Endodermal cell (in vitro differentiated cells): ENCODE data around the gene SNTB2. TPM values are rescaled to one million over a fixed set of nuclear protein-coding genes. Genes with fewer than 3 reads are reported as not detected.
"Not testable (repeated sequence)": the region's sequence is repeated elsewhere in the genome, so short reads cannot be mapped to it uniquely, and the experiment has no call there.

Experiments
- DNase-seq: peaks from one replicate; pipeline ENCODE4 v3.0.0-alpha.2; 2017
- H3K27ac ChIP-seq: 2 replicates; pipeline ENCODE4 v1.5.1; 2013; ENCODE audit warnings: mild to moderate bottlenecking, low read depth, low read length, moderate library complexity
- H3K27me3 ChIP-seq: 2 replicates; pipeline ENCODE4 v1.6.1; 2013; ENCODE audit warnings: mild to moderate bottlenecking, low read length, moderate library complexity; ENCODE audit not compliant: insufficient read depth, control insufficient read depth, poor library complexity, severe bottlenecking
- H3K36me3 ChIP-seq: 2 replicates; pipeline ENCODE4 v1.7.0; 2013; ENCODE audit warnings: mild to moderate bottlenecking, low read length, moderate library complexity; ENCODE audit not compliant: control insufficient read depth, insufficient read depth
- H3K4me1 ChIP-seq: one replicate; pipeline ENCODE4 v1.7.0; 2013; ENCODE audit warnings: low read length; ENCODE audit not compliant: control insufficient read depth, insufficient read depth
- H3K4me3 ChIP-seq: 2 replicates; pipeline ENCODE4 v1.5.1; 2013; ENCODE audit warnings: mild to moderate bottlenecking, low read length, moderate library complexity
- H3K9ac ChIP-seq: 2 replicates; pipeline ENCODE4 v1.6.1; 2013; ENCODE audit warnings: mild to moderate bottlenecking, low read length, moderate library complexity; ENCODE audit not compliant: poor library complexity, severe bottlenecking; ENCODE audit errors: extremely low read depth
- H3K9me3 ChIP-seq: 2 replicates; pipeline ENCODE4 v1.6.1; 2013; ENCODE audit warnings: mild to moderate bottlenecking, low read length, moderate library complexity; ENCODE audit not compliant: control insufficient read depth
- H3K27ac Mint-ChIP-seq: 2 replicates; pipeline ENCODE4 v1.8.0; 2020; ENCODE audit warnings: mixed read lengths
- H3K27me3 Mint-ChIP-seq: 2 replicates; pipeline ENCODE4 v1.8.0; 2021; ENCODE audit warnings: mild to moderate bottlenecking, mixed read lengths; ENCODE audit not compliant: insufficient read depth
- H3K36me3 Mint-ChIP-seq: 2 replicates; pipeline ENCODE4 v1.8.0; 2020; ENCODE audit warnings: low read depth, mixed read lengths
- H3K4me1 Mint-ChIP-seq: 2 replicates; pipeline ENCODE4 v1.8.0; 2020; ENCODE audit warnings: mixed read lengths
- H3K4me3 Mint-ChIP-seq: 2 replicates; pipeline ENCODE4 v1.8.0; 2020; ENCODE audit warnings: mild to moderate bottlenecking, moderate library complexity, mixed read lengths
- H3K9me3 Mint-ChIP-seq: 2 replicates; pipeline ENCODE4 v1.8.0; 2020; ENCODE audit warnings: mild to moderate bottlenecking, mixed read lengths
- CTCF ChIP-seq: fragments of 200-600 bp; sonication (generic); conservative IDR thresholded peaks from 2 replicates; pipeline ENCODE4 v1.5.0; 2021; ENCODE audit warnings: antibody characterized with exemption, mild to moderate bottlenecking
- WGBS, 2 experiments: methylation state at CpG; one replicate each; pipeline versions ENCODE4 v1.1.5 to v1.1.7; 2013; ENCODE audit warnings: missing lambda C conversion rate in 2 of 2, mixed read lengths in 1 of 2; ENCODE audit not compliant: insufficient coverage in 1 of 2, insufficient read length in 1 of 2; 5-methylcytosine and 5-hydroxymethylcytosine counted together
- total RNA-seq, 2 donors: library from RNA; stranded (reverse); fragmentation: NEBNext Ultra II Directional in 1 of 2; extraction: Animal tissue kit (Norgen Biotek cat#: 25700) in 1 of 2; gene quantifications; 2 replicates in 1 of 2; 3 replicates in 1 of 2; pipeline ENCODE4 v1.2.1, GENCODE V29; 2021

Gene SNTB2
- total RNA-seq, 2 donors from 2014 or later = 15.4 to 24.1 TPM

GRCh38 chr16:69145658-69146057 is 41.3 kb upstream of the SNTB2 start:
- TF ChIP-seq CTCF = no peak
- DNase-seq = no peak
- Histone ChIP-seq H3K9ac (no peak overlapping the region), H3K27ac (no peak overlapping the region), H3K9me3 (no peaks in the 10 kb centered on the region), H3K36me3 (peaks cover 63% of the 10 kb centered on the region), H3K4me1 (no peaks in the 10 kb centered on the region), H3K4me3 (no peak overlapping the region), H3K27me3 (no peaks in the 10 kb centered on the region)
- H3K4me3 Mint-ChIP-seq = no peak overlapping the region
- H3K27me3 Mint-ChIP-seq = no peaks in the 10 kb centered on the region
- peaks cover 60% of the 10 kb centered on the region for H3K36me3 Mint-ChIP-seq
- H3K4me1 Mint-ChIP-seq = no peaks in the 10 kb centered on the region
- WGBS, 2 experiments = 92 to 93% methylated on average over 2 to 4 of the region's 4 CpGs
- no peaks in the 10 kb centered on the region for H3K9me3 Mint-ChIP-seq
- H3K27ac Mint-ChIP-seq = no peak overlapping the region

GRCh38 chr16:69149621-69150020 is 37.3 kb upstream of the SNTB2 start:
- H3K36me3 ChIP-seq = peaks cover 63% of the 10 kb centered on the region
- H3K27ac Mint-ChIP-seq, H3K9me3 Mint-ChIP-seq, H3K9me3 ChIP-seq, H3K4me1 ChIP-seq, H3K27ac ChIP-seq, H3K27me3 ChIP-seq, H3K4me1 Mint-ChIP-seq, DNase-seq, H3K4me3 ChIP-seq, H3K27me3 Mint-ChIP-seq, H3K9ac ChIP-seq, H3K4me3 Mint-ChIP-seq: not testable (repeated sequence)
- 93 to 97% methylated on average over 9 of the region's 9 CpGs for WGBS, 2 experiments
- H3K36me3 Mint-ChIP-seq = peaks cover 55% of the 10 kb centered on the region

GRCh38 chr16:69150146-69150865 is 36.7 kb upstream of the SNTB2 start:
- H3K9me3 ChIP-seq = no peaks in the 10 kb centered on the region
- no peaks in the 10 kb centered on the region for H3K4me1 ChIP-seq
- peaks cover 62% of the 10 kb centered on the region for H3K36me3 ChIP-seq
- 75 to 78% methylated on average over 14 to 15 of the region's 16 CpGs for WGBS, 2 experiments
- Mint-ChIP-seq H3K4me3 (no peak overlapping the region), H3K4me1 (no peaks in the 10 kb centered on the region), H3K9me3 (no peaks in the 10 kb centered on the region), H3K27me3 (no peaks in the 10 kb centered on the region), H3K36me3 (peaks cover 57% of the 10 kb centered on the region), H3K27ac (peak overlapping the region; percentile 61)
- no peak overlapping the region for H3K9ac ChIP-seq
- H3K4me3 ChIP-seq = no peak overlapping the region
- peak; percentile 80 for DNase-seq
- H3K27ac ChIP-seq = no peak overlapping the region
- H3K27me3 ChIP-seq = no peaks in the 10 kb centered on the region
- peak; percentile 92 for TF ChIP-seq CTCF
